GM23248 (cell line): Measurements from ENCODE around the gene FTH1.

Source experiments
- EZH2 ChIP-seq: fragments of 200-600 bp; sonication (generic); IDR thresholded peaks from 2 replicates; pipeline ENCODE4 v1.6.1; 2018; ENCODE audit warnings: antibody characterized with exemption, mild to moderate bottlenecking; ENCODE audit not compliant: insufficient read depth, poor library complexity, severe bottlenecking
- EZH2phosphoT487 ChIP-seq: fragments of 200-600 bp; sonication (generic); IDR thresholded peaks from 2 replicates; pipeline ENCODE4 v1.6.1; 2018; ENCODE audit warnings: antibody characterized with exemption, moderate library complexity, mild to moderate bottlenecking, low read depth; ENCODE audit not compliant: insufficient read depth

GRCh38 chr11:61957021-61957770, 10.2 kb downstream of the FTH1 start:
- no peak for TF ChIP-seq EZH2phosphoT487
- no peak for TF ChIP-seq EZH2
